Neural progenitor cell (in vitro differentiated cells): ENCODE results near the gene GREB1L. TPM values are rescaled to one million over a fixed set of nuclear protein-coding genes. Genes with fewer than 3 reads are reported as not detected.

Source experiments
- DNase-seq: peaks from one replicate; pipeline ENCODE4 v3.0.0-alpha.2; 2016; ENCODE audit warnings: low spot score
- H2AFZ ChIP-seq: fragments of 200-600 bp; sonication (generic); replicated peaks from 2 replicates; pipeline ENCODE4 v1.6.1; 2016; ENCODE audit warnings: antibody characterized with exemption
- H3F3A ChIP-seq: fragments of 200-600 bp; sonication (generic); 2 replicates; pipeline ENCODE4 v1.6.1; 2016; ENCODE audit warnings: antibody characterized with exemption, low read depth
- H3K27ac ChIP-seq: fragments of 200-600 bp; sonication (generic); 2 replicates; pipeline ENCODE4 v1.5.1; 2016; ENCODE audit warnings: mild to moderate bottlenecking
- H3K27me3 ChIP-seq: fragments of 200-600 bp; sonication (generic); 2 replicates; pipeline ENCODE4 v1.6.1; 2016; ENCODE audit warnings: mild to moderate bottlenecking, moderate library complexity
- H3K36me3 ChIP-seq: fragments of 200-600 bp; sonication (generic); 2 replicates; pipeline ENCODE4 v1.5.1; 2016
- H3K4me1 ChIP-seq: fragments of 200-600 bp; sonication (generic); 2 replicates; pipeline ENCODE4 v1.6.1; 2016; ENCODE audit warnings: mixed run types
- H3K4me2 ChIP-seq: fragments of 200-600 bp; sonication (generic); 2 replicates; pipeline ENCODE4 v1.6.1; 2016
- H3K4me3 ChIP-seq: fragments of 200-600 bp; sonication (generic); 2 replicates; pipeline ENCODE4 v1.5.1; 2016
- H3K79me2 ChIP-seq: fragments of 200-600 bp; sonication (generic); 2 replicates; pipeline ENCODE4 v1.6.1; 2016; ENCODE audit warnings: low read depth
- H3K9ac ChIP-seq: fragments of 200-600 bp; sonication (generic); 2 replicates; pipeline ENCODE4 v1.6.1; 2016
- H3K9me3 ChIP-seq: fragments of 200-600 bp; sonication (generic); 2 replicates; pipeline ENCODE4 v1.5.1; 2016; ENCODE audit warnings: low read depth
- H4K20me1 ChIP-seq: fragments of 200-600 bp; sonication (generic); 2 replicates; pipeline ENCODE4 v1.6.1; 2016; ENCODE audit warnings: low read depth
- H3K27ac Mint-ChIP-seq: 3 replicates; pipeline ENCODE4 v1.8.0; 2021; ENCODE audit warnings: mixed read lengths
- H3K27me3 Mint-ChIP-seq: 2 replicates; pipeline ENCODE4 v1.8.0; 2022; ENCODE audit warnings: low read depth, mild to moderate bottlenecking, inconsistent platforms, moderate library complexity, mixed read lengths; ENCODE audit not compliant: insufficient read depth
- H3K36me3 Mint-ChIP-seq: 3 replicates; pipeline ENCODE4 v1.8.0; 2021; ENCODE audit warnings: mixed read lengths
- H3K4me1 Mint-ChIP-seq: 3 replicates; pipeline ENCODE4 v1.8.0; 2021; ENCODE audit warnings: mixed read lengths
- H3K4me3 Mint-ChIP-seq: 3 replicates; pipeline ENCODE4 v1.8.0; 2021; ENCODE audit warnings: mild to moderate bottlenecking, moderate library complexity, mixed read lengths
- H3K9me3 Mint-ChIP-seq: 3 replicates; pipeline ENCODE4 v1.8.0; 2020; ENCODE audit warnings: mixed read lengths
- EZH2 ChIP-seq: fragments of 200-600 bp; sonication (generic); IDR thresholded peaks from 2 replicates; pipeline ENCODE4 v1.6.1; 2017; ENCODE audit warnings: antibody characterized with exemption, mild to moderate bottlenecking, moderate library complexity
- EZH2phosphoT487 ChIP-seq: fragments of 200-600 bp; sonication (generic); IDR thresholded peaks from 2 replicates; pipeline ENCODE4 v1.6.1; 2017; ENCODE audit warnings: antibody characterized with exemption
- total RNA-seq: library from RNA; depleted of rRNA; stranded (reverse); fragments of >200 nt; gene quantifications from 2 replicates; pipeline ENCODE4 v1.2.3, GENCODE V29; 2015; ENCODE audit warnings: low replicate concordance
- TF ChIP-seq, protein P1 (sequence below): fragments of 200-600 bp; sonication (generic); IDR thresholded peaks from 2 replicates; pipeline ENCODE4 v1.5.1; 2017; ENCODE audit warnings: antibody characterized with exemption, mild to moderate bottlenecking

The GREB1L gene
- total RNA-seq, 1 donor from 2014 or later, result 278 TPM

DNA sequence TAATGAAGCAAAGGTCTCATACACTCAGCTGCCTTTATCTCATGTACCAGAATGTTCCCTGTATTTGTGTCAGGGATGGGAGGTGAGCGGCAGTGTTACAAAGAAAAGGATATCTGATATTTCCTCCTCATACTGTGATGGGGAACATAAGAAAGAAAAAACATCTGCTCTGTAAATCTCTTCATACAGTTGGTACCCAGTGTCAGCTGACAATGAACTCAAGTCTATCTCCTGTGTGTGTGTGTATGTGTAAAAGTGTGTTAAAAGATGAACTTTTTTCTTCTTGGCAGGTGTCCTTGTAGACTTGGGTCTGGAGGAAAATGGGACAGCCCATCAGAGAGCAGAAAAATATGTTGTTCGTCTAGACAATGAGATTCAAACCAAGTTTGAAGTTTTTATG is 230.7 kb downstream of the GREB1L start:
- H3K27ac Mint-ChIP-seq, result no peak overlapping the region
- TF ChIP-seq EZH2 (no peak), EZH2phosphoT487 (no peak)
- TF ChIP-seq, protein P1, sequence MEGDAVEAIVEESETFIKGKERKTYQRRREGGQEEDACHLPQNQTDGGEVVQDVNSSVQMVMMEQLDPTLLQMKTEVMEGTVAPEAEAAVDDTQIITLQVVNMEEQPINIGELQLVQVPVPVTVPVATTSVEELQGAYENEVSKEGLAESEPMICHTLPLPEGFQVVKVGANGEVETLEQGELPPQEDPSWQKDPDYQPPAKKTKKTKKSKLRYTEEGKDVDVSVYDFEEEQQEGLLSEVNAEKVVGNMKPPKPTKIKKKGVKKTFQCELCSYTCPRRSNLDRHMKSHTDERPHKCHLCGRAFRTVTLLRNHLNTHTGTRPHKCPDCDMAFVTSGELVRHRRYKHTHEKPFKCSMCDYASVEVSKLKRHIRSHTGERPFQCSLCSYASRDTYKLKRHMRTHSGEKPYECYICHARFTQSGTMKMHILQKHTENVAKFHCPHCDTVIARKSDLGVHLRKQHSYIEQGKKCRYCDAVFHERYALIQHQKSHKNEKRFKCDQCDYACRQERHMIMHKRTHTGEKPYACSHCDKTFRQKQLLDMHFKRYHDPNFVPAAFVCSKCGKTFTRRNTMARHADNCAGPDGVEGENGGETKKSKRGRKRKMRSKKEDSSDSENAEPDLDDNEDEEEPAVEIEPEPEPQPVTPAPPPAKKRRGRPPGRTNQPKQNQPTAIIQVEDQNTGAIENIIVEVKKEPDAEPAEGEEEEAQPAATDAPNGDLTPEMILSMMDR, result no peak
- H3K4me3 Mint-ChIP-seq, result no peak overlapping the region
- Histone ChIP-seq H3K4me2 (no peak overlapping the region), H3K27ac (no peak overlapping the region), H3K4me1 (no peaks in the 10 kb centered on the region), H4K20me1 (no peaks in the 10 kb centered on the region), H3F3A (peaks cover 21% of the 10 kb centered on the region), H3K4me3 (no peak overlapping the region), H3K36me3 (peaks cover 39% of the 10 kb centered on the region), H3K79me2 (no peaks in the 10 kb centered on the region), H3K27me3 (no peaks in the 10 kb centered on the region), H3K9me3 (no peaks in the 10 kb centered on the region), H2AFZ (no peak overlapping the region), H3K9ac (no peak overlapping the region)
- H3K9me3 Mint-ChIP-seq, result peaks cover 13% of the 10 kb centered on the region
- no peak for DNase-seq
- peaks cover 3% of the 10 kb centered on the region for H3K4me1 Mint-ChIP-seq
- peaks cover 38% of the 10 kb centered on the region for H3K36me3 Mint-ChIP-seq
- H3K27me3 Mint-ChIP-seq, result no peaks in the 10 kb centered on the region

DNA sequence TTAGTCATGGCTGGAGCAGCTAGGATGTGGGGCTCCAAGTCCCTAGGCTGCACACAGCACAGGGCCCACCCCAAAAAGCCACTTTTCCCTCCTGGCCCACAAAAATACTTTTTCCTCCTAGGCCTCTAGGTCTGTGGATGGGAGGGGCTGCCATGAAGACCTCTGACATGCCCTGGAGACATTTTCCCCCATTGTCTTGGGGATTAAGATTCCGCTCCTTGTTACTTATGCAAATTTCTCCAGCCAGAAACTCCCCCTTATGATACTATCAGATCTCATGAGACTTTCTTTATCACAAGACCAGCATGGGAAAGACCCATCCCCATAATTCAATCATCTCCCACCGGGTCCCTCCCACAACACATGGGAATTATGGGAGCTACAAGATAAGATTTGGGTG is 232.6 kb downstream of the GREB1L start:
- Histone ChIP-seq H3K9me3 (no peaks in the 10 kb centered on the region), H3F3A (peaks cover 25% of the 10 kb centered on the region), H3K27me3 (no peaks in the 10 kb centered on the region), H3K27ac (no peak overlapping the region), H3K36me3 (peaks cover 43% of the 10 kb centered on the region), H2AFZ (no peak overlapping the region), H3K4me3 (no peak overlapping the region), H3K4me1 (no peaks in the 10 kb centered on the region), H3K9ac (no peak overlapping the region), H3K79me2 (no peaks in the 10 kb centered on the region), H4K20me1 (no peaks in the 10 kb centered on the region), H3K4me2 (no peak overlapping the region)
- H3K27me3 Mint-ChIP-seq, result no peaks in the 10 kb centered on the region
- no peak overlapping the region for H3K4me3 Mint-ChIP-seq
- peak; percentile 12 for DNase-seq
- peaks cover 3% of the 10 kb centered on the region for H3K4me1 Mint-ChIP-seq
- H3K27ac Mint-ChIP-seq, result no peak overlapping the region
- peaks cover 42% of the 10 kb centered on the region for H3K36me3 Mint-ChIP-seq
- TF ChIP-seq EZH2phosphoT487 (no peak), EZH2 (no peak)
- H3K9me3 Mint-ChIP-seq, result peaks cover 13% of the 10 kb centered on the region

DNA sequence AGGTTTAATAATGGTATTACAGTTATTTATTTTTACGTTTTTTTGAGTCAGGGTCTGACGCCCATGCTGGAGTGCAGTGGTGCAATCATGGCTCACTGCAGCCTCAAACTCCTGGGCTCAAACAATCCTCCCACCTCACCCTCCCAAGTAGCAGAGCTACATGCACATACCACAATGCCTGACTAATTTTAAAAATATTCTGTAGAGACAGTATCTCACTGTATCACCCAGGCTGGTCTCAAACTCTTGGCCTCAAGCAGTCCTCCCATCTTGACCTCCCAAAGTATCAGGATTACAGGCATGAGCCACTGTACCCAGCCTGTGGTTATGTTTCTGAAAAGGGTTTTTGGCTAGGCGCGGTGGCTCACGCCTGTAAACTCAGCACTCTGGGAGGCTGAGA is 237.7 kb downstream of the GREB1L start:
- Histone ChIP-seq H3K4me1 (no peaks in the 10 kb centered on the region), H3K36me3 (peaks cover 39% of the 10 kb centered on the region), H3K27ac (no peak overlapping the region), H4K20me1 (no peaks in the 10 kb centered on the region), H3K4me3 (no peak overlapping the region), H3K9ac (no peak overlapping the region), H3K4me2 (no peak overlapping the region), H3K27me3 (no peaks in the 10 kb centered on the region), H3F3A (peaks cover 25% of the 10 kb centered on the region), H3K9me3 (no peaks in the 10 kb centered on the region), H3K79me2 (no peaks in the 10 kb centered on the region), H2AFZ (no peak overlapping the region)
- Mint-ChIP-seq H3K36me3 (peaks cover 26% of the 10 kb centered on the region), H3K4me1 (peaks cover under 1% of the 10 kb centered on the region), H3K9me3 (peaks cover 1% of the 10 kb centered on the region), H3K4me3 (no peak overlapping the region), H3K27ac (no peak overlapping the region), H3K27me3 (peaks cover 3% of the 10 kb centered on the region)
- DNase-seq, result no peak
- TF ChIP-seq, protein P1, result no peak
- TF ChIP-seq EZH2phosphoT487, result no peak
- TF ChIP-seq EZH2, result no peak

GRCh38 chr18:21481739-21482138 is 239.7 kb downstream of the GREB1L start:
- Histone ChIP-seq H3K36me3 (peaks cover 54% of the 10 kb centered on the region), H3K9me3 (no peaks in the 10 kb centered on the region), H4K20me1 (no peaks in the 10 kb centered on the region), H3K9ac (no peak overlapping the region), H3K27ac (peak overlapping the region; percentile 12), H3K4me1 (no peaks in the 10 kb centered on the region), H3K4me3 (no peak overlapping the region), H3F3A (peaks cover 43% of the 10 kb centered on the region), H2AFZ (no peak overlapping the region), H3K27me3 (no peaks in the 10 kb centered on the region), H3K4me2 (no peak overlapping the region), H3K79me2 (no peaks in the 10 kb centered on the region)
- H3K4me3 Mint-ChIP-seq, result no peak overlapping the region
- DNase-seq, result no peak
- H3K9me3 Mint-ChIP-seq, result no peaks in the 10 kb centered on the region
- H3K4me1 Mint-ChIP-seq, result peaks cover 8% of the 10 kb centered on the region
- TF ChIP-seq EZH2 (no peak), EZH2phosphoT487 (no peak)
- TF ChIP-seq, protein P1, result no peak
- no peak overlapping the region for H3K27ac Mint-ChIP-seq
- H3K27me3 Mint-ChIP-seq, result peaks cover 3% of the 10 kb centered on the region
- peaks cover 24% of the 10 kb centered on the region for H3K36me3 Mint-ChIP-seq
